ENCODE measurements around the gene ITK.

DNA sequence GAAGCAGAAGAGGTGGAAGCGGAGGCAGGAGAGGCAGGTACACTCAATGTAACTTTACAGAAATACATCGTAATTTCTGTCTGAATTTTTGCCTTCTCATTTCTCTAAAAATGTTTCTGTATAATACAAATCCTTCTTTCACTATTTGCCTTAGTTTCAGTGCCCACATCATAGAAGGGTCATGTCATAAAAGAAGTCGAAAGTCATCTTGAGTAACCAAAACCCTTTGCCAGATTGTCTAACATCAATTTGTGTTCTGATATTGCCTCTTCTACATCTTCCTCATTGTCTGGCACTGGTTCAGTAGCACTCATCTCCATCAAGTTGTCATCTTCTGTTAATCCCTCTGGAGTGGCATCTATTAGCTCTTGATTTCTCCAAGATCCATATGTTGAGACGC is 79.1 kb downstream of the ITK start:
- TF ChIP-seq, protein P1, sequence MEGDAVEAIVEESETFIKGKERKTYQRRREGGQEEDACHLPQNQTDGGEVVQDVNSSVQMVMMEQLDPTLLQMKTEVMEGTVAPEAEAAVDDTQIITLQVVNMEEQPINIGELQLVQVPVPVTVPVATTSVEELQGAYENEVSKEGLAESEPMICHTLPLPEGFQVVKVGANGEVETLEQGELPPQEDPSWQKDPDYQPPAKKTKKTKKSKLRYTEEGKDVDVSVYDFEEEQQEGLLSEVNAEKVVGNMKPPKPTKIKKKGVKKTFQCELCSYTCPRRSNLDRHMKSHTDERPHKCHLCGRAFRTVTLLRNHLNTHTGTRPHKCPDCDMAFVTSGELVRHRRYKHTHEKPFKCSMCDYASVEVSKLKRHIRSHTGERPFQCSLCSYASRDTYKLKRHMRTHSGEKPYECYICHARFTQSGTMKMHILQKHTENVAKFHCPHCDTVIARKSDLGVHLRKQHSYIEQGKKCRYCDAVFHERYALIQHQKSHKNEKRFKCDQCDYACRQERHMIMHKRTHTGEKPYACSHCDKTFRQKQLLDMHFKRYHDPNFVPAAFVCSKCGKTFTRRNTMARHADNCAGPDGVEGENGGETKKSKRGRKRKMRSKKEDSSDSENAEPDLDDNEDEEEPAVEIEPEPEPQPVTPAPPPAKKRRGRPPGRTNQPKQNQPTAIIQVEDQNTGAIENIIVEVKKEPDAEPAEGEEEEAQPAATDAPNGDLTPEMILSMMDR (IDR thresholded peaks at IDR 0.05) = no peak
- no peak for TF ChIP-seq EZH2 (IDR thresholded peaks at IDR 0.05; ENCODE audit: borderline replicate concordance, insufficient read depth, low read depth, low read length, poor library complexity, severe bottlenecking)

Measured in B cell (primary cell).